Stimulated activated CD4-positive, alpha-beta T cell treated with anti-CD3 and anti-CD28 coated beads, Interleukin-4, amount 100 ng/mL, for 1 hour (primary cell): ENCODE results near the gene GNAI2.
"Not testable (repeated sequence)": the region's sequence is repeated elsewhere in the genome, so short reads cannot be mapped to it uniquely, and the experiment has no call there.

Experiments used
- DNase-seq: peaks from one replicate; pipeline ENCODE4 v3.0.0-alpha.2; 2020

GNAI2 gene

GRCh38 chr3:50205413-50206276 is 30.4 kb upstream of the GNAI2 start:
- DNase-seq: peak; percentile 49

GRCh38 chr3:50207359-50208042 is 28.5 kb upstream of the GNAI2 start:
- DNase-seq: no peak

- DNase-seq: no peak
These were observed 27.2 kb upstream of the GNAI2 start for GRCh38 chr3:50208677-50209344.

- no peak for DNase-seq
These were observed 25.9 kb upstream of the GNAI2 start for GRCh38 chr3:50210176-50210509.

GRCh38 chr3:50210510-50211367 is 25.3 kb upstream of the GNAI2 start:
- no peak for DNase-seq

GRCh38 chr3:50211368-50211717 is 24.7 kb upstream of the GNAI2 start:
- DNase-seq: not testable (repeated sequence)

GRCh38 chr3:50211930-50212329 is 24.1 kb upstream of the GNAI2 start:
- DNase-seq: no peak

- no peak for DNase-seq
These were observed 23.5 kb upstream of the GNAI2 start for GRCh38 chr3:50212502-50212901.

- no peak for DNase-seq
These were observed 23.0 kb upstream of the GNAI2 start for GRCh38 chr3:50212971-50213370.

- DNase-seq: no peak
These were observed 22.6 kb upstream of the GNAI2 start for GRCh38 chr3:50213373-50213772.

GRCh38 chr3:50214824-50215223 is 21.2 kb upstream of the GNAI2 start:
- no peak for DNase-seq

GRCh38 chr3:50215529-50215928 is 20.5 kb upstream of the GNAI2 start:
- DNase-seq: no peak

- DNase-seq: no peak
These were observed 18.3 kb upstream of the GNAI2 start for GRCh38 chr3:50217681-50218080.

GRCh38 chr3:50218448-50218847 is 17.6 kb upstream of the GNAI2 start:
- DNase-seq: no peak

- DNase-seq: no peak
These were observed 16.7 kb upstream of the GNAI2 start for GRCh38 chr3:50219285-50219684.

GRCh38 chr3:50220109-50220508 is 15.9 kb upstream of the GNAI2 start:
- no peak for DNase-seq

- DNase-seq: no peak
These were observed 15.0 kb upstream of the GNAI2 start for GRCh38 chr3:50221051-50221410.

- DNase-seq: no peak
These were observed 14.4 kb upstream of the GNAI2 start for GRCh38 chr3:50221411-50222168.

GRCh38 chr3:50222169-50222528 is 13.9 kb upstream of the GNAI2 start:
- DNase-seq: no peak

GRCh38 chr3:50224639-50225038 is 11.4 kb upstream of the GNAI2 start:
- DNase-seq: no peak

GRCh38 chr3:50226888-50227389 is 9.1 kb upstream of the GNAI2 start:
- DNase-seq: peak; percentile 41
